Tibial artery (tissue), 4 donors: ENCODE results near the gene C2CD4D.

ENCODE experiments used
- DNase-seq, 2 donors: peaks; one replicate each; pipeline ENCODE4 v3.0.0-alpha.2; 2019
- H3K27ac ChIP-seq, 2 donors: fragments of 200-600 bp; sonication (generic) in 1 of 2; 1 replicate in 1 of 2; 2 replicates in 1 of 2; pipeline ENCODE4 v1.5.1; 2018 to 2019; ENCODE audit warnings: mild to moderate bottlenecking in 1 of 2
- H3K27me3 ChIP-seq, 2 donors: fragments of 200-600 bp; sonication (generic) in 1 of 2; one replicate each; pipeline versions ENCODE4 v1.5.1 to v1.6.0; 2016 to 2019
- H3K36me3 ChIP-seq, 3 donors: fragments of 200-600 bp; sonication (generic) in 2 of 3; one replicate each; pipeline ENCODE4 v1.5.1; 2016 to 2019; ENCODE audit warnings: mild to moderate bottlenecking in 2 of 3
- H3K4me1 ChIP-seq, 4 donors: fragments of 200-600 bp; sonication (generic) in 2 of 4; 1 replicate in 3 of 4; 2 replicates in 1 of 4; pipeline ENCODE4 v1.5.1; 2016 to 2019
- H3K4me3 ChIP-seq, 2 donors: fragments of 200-600 bp; sonication (generic) in 1 of 2; 1 replicate in 1 of 2; 2 replicates in 1 of 2; pipeline ENCODE4 v1.5.1; 2018 to 2019; ENCODE audit warnings: mild to moderate bottlenecking in 2 of 2
- H3K9me3 ChIP-seq, 3 donors: fragments of 200-600 bp; sonication (generic) in 1 of 3; one replicate each; pipeline ENCODE4 v1.5.1; 2016 to 2019
- intact Hi-C: fragments of 100-400 bp; cut with DNase I; formaldehyde crosslinking; loops from one replicate; pipeline ENCODE4 v1.15.0; 2023; ENCODE audit warnings: low total_unique reads
- TF ChIP-seq, protein P1 (sequence below), 2 experiments: fragments of 200-600 bp in 1 of 2; fragments of 450-650 bp in 1 of 2; IDR thresholded peaks; one replicate each; pipeline ENCODE4 v1.5.1; 2017 to 2019; ENCODE audit warnings: antibody characterized with exemption in 2 of 2, mild to moderate bottlenecking in 1 of 2, moderate library complexity in 1 of 2

The C2CD4D gene

DNA sequence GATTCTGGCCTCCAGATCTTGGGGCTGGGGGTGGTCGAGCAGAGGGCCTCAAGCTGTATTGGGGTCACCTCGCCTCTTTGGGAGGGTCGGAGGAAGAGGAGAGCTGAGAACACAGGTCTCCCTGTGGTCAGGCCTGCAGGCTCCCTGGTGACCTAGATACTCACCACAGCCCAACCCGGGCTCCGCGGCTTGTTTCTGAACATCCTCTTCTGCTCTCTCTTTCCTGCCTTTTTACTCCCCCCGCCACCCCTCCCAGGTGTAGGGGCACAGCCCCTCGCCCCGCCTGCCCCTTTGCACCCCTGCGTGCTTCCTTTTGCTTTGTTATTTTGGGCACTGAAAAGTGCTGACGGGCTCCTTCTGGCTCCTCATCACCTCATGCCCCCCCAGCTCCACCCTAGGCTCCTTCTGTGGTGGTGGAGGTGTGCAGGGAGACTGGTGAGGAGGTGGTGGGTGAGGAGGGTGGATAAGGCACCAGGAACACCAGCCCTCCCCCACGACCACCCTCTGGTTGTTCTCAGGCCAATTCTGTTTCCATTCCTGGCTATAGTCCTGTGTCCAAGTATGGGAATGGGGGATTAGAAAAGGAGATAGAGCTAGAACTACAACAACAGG, 23.8 kb downstream of the C2CD4D start:
- Histone ChIP-seq H3K36me3 (peaks cover 0 to 22% (median 0%) of the 10 kb centered on the region in 3 donors), H3K4me3 (no peak overlapping the region), H3K4me1 (peaks cover 0 to 2% (median 0%) of the 10 kb centered on the region in 4 donors), H3K27me3 (peaks cover 0 to 19% of the 10 kb centered on the region in 2 donors), H3K27ac (no peak overlapping the region), H3K9me3 (no peaks in the 10 kb centered on the region)
- TF ChIP-seq, protein P1, sequence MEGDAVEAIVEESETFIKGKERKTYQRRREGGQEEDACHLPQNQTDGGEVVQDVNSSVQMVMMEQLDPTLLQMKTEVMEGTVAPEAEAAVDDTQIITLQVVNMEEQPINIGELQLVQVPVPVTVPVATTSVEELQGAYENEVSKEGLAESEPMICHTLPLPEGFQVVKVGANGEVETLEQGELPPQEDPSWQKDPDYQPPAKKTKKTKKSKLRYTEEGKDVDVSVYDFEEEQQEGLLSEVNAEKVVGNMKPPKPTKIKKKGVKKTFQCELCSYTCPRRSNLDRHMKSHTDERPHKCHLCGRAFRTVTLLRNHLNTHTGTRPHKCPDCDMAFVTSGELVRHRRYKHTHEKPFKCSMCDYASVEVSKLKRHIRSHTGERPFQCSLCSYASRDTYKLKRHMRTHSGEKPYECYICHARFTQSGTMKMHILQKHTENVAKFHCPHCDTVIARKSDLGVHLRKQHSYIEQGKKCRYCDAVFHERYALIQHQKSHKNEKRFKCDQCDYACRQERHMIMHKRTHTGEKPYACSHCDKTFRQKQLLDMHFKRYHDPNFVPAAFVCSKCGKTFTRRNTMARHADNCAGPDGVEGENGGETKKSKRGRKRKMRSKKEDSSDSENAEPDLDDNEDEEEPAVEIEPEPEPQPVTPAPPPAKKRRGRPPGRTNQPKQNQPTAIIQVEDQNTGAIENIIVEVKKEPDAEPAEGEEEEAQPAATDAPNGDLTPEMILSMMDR (IDR thresholded peaks at IDR 0.05): no peak
- intact Hi-C loops: no loop called here
- DNase-seq: no peak

- peaks cover 0 to 22% (median 0%) of the 10 kb centered on the region in 3 donors for H3K36me3 ChIP-seq
- TF ChIP-seq, protein P1 (IDR thresholded peaks at IDR 0.05): no peak
- H3K27me3 ChIP-seq: peaks cover 0 to 19% of the 10 kb centered on the region in 2 donors
- intact Hi-C loops: no loop called here
- no peak overlapping the region for H3K27ac ChIP-seq
- H3K4me1 ChIP-seq: no peaks in the 10 kb centered on the region
- no peak overlapping the region for H3K4me3 ChIP-seq
- no peaks in the 10 kb centered on the region for H3K9me3 ChIP-seq
- DNase-seq: no peak
Measured at GRCh38 chr1:151814971-151815545, 24.6 kb downstream of the C2CD4D start.

- H3K36me3 ChIP-seq: peaks cover 0 to 22% (median 0%) of the 10 kb centered on the region in 3 donors
- H3K4me1 ChIP-seq: no peaks in the 10 kb centered on the region
- H3K27me3 ChIP-seq: peaks cover 0 to 19% of the 10 kb centered on the region in 2 donors
- H3K4me3 ChIP-seq: no peak overlapping the region
- TF ChIP-seq, protein P1 (IDR thresholded peaks at IDR 0.05): no peak
- no peak overlapping the region for H3K27ac ChIP-seq
- intact Hi-C loops: no loop called here
- DNase-seq: no peak
- H3K9me3 ChIP-seq: no peaks in the 10 kb centered on the region
Measured at GRCh38 chr1:151814426-151814825, 25.2 kb downstream of the C2CD4D start.

- no peaks in the 10 kb centered on the region for H3K4me1 ChIP-seq
Measured at GRCh38 chr1:151813271-151813977, 26.2 kb downstream of the C2CD4D start.

DNA sequence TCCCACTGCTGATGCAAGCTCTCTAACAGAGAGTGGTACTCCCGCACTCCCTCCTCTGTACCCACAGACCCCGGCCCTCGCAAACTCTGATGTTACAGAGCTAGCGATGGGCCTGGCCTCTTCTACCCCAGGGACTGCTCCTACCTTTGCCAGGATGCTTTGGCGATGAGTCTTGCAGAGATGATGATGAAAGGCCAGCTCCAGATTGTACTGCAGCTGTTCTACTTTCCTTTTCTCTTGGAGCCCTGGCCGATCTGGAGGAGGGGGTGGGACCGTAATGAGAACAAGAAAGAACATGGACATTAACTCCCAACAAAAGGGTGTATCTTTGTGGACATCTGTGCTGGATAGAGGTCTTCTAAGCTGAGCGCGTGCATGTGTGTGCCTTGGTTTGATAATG, 28.4 kb downstream of the C2CD4D start:
- H3K4me3 ChIP-seq: no peak overlapping the region
- TF ChIP-seq, protein P1 (IDR thresholded peaks at IDR 0.05): no peak
- peaks cover 0 to 33% (median 0%) of the 10 kb centered on the region in 3 donors for H3K36me3 ChIP-seq
- intact Hi-C loops: no loop called here
- DNase-seq: no peak
- no peak overlapping the region for H3K27ac ChIP-seq
- no peaks in the 10 kb centered on the region for H3K9me3 ChIP-seq
- H3K27me3 ChIP-seq: peaks cover 0 to 18% of the 10 kb centered on the region in 2 donors
- no peaks in the 10 kb centered on the region for H3K4me1 ChIP-seq

More at GRCh38 chr1:151813271-151813977, 26.2 kb downstream of the C2CD4D start:
- peaks cover 0 to 22% (median 0%) of the 10 kb centered on the region in 3 donors for H3K36me3 ChIP-seq
- H3K4me3 ChIP-seq: no peak overlapping the region
- H3K27me3 ChIP-seq: peaks cover 0 to 16% of the 10 kb centered on the region in 2 donors
- H3K9me3 ChIP-seq: no peaks in the 10 kb centered on the region
- no peak overlapping the region for H3K27ac ChIP-seq
- no peak for DNase-seq
- TF ChIP-seq, protein P1 (IDR thresholded peaks at IDR 0.05): no peak
- intact Hi-C loops: no loop called here
